Skeletal muscle satellite cell (primary cell): ENCODE measurements around the gene IZUMO4.
A peak's percentile ranks its signal among the peaks of the same experiment; 100 is the strongest.

Experiments
- H3K27me3 ChIP-seq: 2 replicates; pipeline ENCODE4 v1.7.0; 2013; ENCODE audit warnings: low read length; ENCODE audit not compliant: control insufficient read depth, insufficient read depth
- H3K36me3 ChIP-seq: 2 replicates; pipeline ENCODE4 v1.7.0; 2013; ENCODE audit warnings: mild to moderate bottlenecking, control low read depth, low read length; ENCODE audit not compliant: insufficient read depth
- H3K4me1 ChIP-seq: 2 replicates; pipeline ENCODE4 v1.7.0; 2013; ENCODE audit warnings: low read length; ENCODE audit not compliant: control insufficient read depth, insufficient read depth
- H3K4me2 ChIP-seq: 2 replicates; pipeline ENCODE4 v1.7.0; 2013; ENCODE audit warnings: mild to moderate bottlenecking, low read length
- H3K4me3 ChIP-seq: 2 replicates; pipeline ENCODE4 v1.7.0; 2013; ENCODE audit warnings: low read length
- H3K9ac ChIP-seq: 2 replicates; pipeline ENCODE4 v1.7.0; 2013; ENCODE audit warnings: mild to moderate bottlenecking, low read depth, low read length, moderate library complexity
- H3K9me3 ChIP-seq: replicated peaks from 2 replicates; pipeline ENCODE4 v1.7.0; 2013; ENCODE audit warnings: mild to moderate bottlenecking, control low read depth, low read length

The IZUMO4 gene

DNA sequence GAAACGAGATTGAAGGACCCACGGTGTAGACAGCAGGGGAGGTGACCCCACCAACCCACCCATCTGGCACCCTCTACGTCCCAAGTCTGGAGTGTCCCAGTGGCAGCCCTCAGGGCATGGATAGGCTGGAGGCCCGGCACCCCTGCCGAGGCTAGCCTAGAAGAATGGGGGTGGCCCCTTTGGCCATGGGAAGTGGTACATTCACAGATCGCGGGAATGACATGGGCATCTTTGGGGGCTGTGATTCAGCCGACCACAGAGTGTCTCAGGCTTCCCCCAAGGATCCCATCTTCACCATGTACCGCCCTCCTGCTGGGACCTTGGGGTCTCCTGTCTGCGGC, 34.4 kb upstream of the IZUMO4 start:
- H3K4me1 ChIP-seq, result peaks cover 46% of the 10 kb centered on the region
- H3K9ac ChIP-seq, result no peak overlapping the region

DNA sequence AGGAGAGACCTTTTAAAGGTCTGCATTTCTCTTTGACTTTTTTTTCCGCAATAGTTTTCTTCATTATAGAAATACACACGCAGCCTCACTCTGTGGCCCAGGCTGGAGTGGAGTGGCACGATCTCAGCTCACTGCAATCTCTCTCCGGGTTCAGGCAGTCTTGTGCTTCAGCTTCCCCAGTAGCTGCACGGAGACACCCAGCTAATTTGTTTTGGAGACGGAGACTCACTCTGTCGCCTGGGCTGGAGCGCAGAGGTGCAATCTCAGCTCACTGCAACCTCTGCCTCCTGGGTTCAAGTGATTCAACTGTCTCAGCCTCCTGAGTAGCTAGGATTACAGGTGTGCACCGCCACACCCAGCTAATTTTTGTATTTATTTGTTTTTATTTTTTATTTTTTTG, 33.9 kb upstream of the IZUMO4 start:
- Histone ChIP-seq H3K36me3 (no peaks in the 10 kb centered on the region), H3K4me3 (no peak overlapping the region), H3K4me1 (peaks cover 46% of the 10 kb centered on the region), H3K9ac (no peak overlapping the region), H3K4me2 (no peak overlapping the region), H3K27me3 (no peaks in the 10 kb centered on the region), H3K9me3 (no peaks in the 10 kb centered on the region)

More for the DNA sequence above, 34.4 kb upstream of the IZUMO4 start:
- H3K27me3 ChIP-seq, result no peaks in the 10 kb centered on the region
- no peaks in the 10 kb centered on the region for H3K36me3 ChIP-seq
- H3K4me2 ChIP-seq, result peak overlapping the region; percentile 93
- H3K4me3 ChIP-seq, result no peak overlapping the region
- no peaks in the 10 kb centered on the region for H3K9me3 ChIP-seq

DNA sequence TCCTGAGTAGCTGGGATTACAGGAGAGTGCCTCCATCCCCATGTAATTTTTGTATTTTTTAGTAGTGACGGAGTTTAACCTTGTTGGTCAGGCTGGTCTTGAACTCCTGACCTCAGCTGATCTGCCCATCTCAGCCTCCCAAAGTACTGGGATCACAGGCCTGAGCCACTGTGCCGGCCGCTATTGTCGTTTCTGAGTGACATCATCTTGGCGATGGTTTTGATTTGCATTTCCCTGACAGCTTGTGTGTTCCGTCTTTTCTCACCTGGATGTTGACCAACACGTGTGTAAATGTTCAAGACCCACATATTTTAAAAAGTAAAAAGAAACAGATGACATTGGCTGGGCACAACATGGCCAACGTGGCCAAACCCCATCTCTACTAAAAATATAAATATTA, 32.9 kb upstream of the IZUMO4 start:
- H3K4me3 ChIP-seq, result no peak overlapping the region
- no peaks in the 10 kb centered on the region for H3K36me3 ChIP-seq
- no peaks in the 10 kb centered on the region for H3K9me3 ChIP-seq
- H3K27me3 ChIP-seq, result no peaks in the 10 kb centered on the region
- peaks cover 43% of the 10 kb centered on the region for H3K4me1 ChIP-seq
- no peak overlapping the region for H3K4me2 ChIP-seq
- H3K9ac ChIP-seq, result no peak overlapping the region

DNA sequence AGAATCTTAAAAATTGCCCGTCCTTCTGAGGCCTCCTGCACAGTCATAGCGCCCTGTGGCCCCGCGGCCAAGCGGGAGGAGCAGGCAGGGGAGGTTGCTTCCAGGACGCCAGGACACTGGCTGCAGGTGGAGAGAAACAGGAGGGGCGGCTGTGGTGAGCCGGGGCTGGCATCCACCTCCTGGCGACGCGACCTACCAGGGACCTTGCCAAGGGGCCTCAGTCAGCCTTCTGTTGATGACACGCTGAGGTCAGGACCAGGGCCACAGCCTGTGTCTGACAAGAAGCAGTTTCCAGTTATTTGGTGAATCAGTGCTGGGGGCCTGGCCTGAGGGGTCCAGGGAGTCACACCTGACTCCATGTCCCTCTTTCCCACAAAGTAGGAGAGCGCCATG, 32.3 kb upstream of the IZUMO4 start:
- Histone ChIP-seq H3K4me3 (peak overlapping the region; percentile 11), H3K4me1 (peaks cover 37% of the 10 kb centered on the region), H3K9ac (peak overlapping the region; percentile 42), H3K4me2 (peak overlapping the region; percentile 65), H3K36me3 (no peaks in the 10 kb centered on the region), H3K9me3 (no peaks in the 10 kb centered on the region), H3K27me3 (no peaks in the 10 kb centered on the region)

DNA sequence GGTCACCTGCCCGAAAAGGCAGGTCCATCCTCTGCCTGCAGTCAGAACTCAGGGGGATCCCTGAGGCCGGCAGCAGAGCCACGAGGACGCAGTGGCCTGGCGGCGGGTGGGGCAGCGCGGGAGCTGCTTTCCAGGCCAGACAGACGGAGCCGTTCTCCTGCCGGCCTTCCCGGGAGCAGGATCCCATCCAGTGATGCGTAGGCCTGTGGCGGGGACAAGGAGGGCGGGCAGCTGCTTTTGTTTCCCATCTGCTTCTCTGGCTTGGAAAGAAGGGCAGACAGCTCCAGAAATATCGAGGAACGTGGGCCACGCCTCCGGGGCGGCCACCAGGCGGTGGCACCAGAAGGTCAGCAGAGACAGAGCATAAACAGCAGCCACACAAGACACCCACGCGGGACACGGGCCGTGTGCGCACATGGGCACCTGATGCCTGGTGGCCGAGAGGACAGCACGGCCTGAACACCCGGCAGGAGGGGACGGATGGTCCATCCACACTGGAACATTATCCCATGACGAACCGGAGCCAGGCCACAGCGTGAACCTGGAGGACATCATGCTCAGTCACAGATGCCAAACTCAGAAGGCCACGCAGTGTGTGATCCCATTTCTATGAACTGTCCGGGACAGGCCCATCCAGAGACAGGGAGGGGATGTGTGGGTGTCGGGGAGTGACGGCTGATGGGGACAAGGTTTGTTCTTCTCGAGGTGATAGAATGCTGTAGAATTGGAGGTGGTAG, 31.8 kb upstream of the IZUMO4 start:
- H3K9ac ChIP-seq, result peak overlapping the region; percentile 42

DNA sequence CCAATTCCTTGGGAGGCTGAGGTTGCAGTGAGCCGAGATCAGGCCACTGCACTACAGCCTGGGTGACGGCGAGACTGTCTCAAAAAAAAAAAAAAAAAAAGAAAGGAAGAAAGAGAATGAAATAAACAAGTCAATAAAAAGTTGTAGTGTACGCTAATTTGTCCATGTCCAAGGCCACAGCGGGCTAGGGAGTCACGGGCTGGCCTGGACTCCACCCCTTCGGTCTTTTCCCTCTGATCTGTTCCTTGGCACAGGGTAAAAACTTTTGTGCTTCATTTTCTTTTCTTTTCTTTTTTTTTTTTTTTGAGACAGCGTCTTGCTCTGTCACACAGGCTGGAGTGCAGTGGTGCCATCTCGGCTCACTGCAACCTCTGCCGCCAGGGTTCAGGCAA, 26.3 kb upstream of the IZUMO4 start:
- no peak overlapping the region for H3K9ac ChIP-seq
- H3K27me3 ChIP-seq, result no peaks in the 10 kb centered on the region
- H3K36me3 ChIP-seq, result peaks cover 32% of the 10 kb centered on the region
- H3K4me2 ChIP-seq, result no peak overlapping the region
- H3K4me3 ChIP-seq, result no peak overlapping the region
- no peaks in the 10 kb centered on the region for H3K9me3 ChIP-seq
- H3K4me1 ChIP-seq, result no peaks in the 10 kb centered on the region

More for the DNA sequence above, 31.8 kb upstream of the IZUMO4 start:
- H3K9me3 ChIP-seq, result no peaks in the 10 kb centered on the region
- peak overlapping the region; percentile 11 for H3K4me3 ChIP-seq
- H3K27me3 ChIP-seq, result no peaks in the 10 kb centered on the region
- H3K4me1 ChIP-seq, result peaks cover 32% of the 10 kb centered on the region
- peak overlapping the region; percentile 65 for H3K4me2 ChIP-seq
- no peaks in the 10 kb centered on the region for H3K36me3 ChIP-seq

DNA sequence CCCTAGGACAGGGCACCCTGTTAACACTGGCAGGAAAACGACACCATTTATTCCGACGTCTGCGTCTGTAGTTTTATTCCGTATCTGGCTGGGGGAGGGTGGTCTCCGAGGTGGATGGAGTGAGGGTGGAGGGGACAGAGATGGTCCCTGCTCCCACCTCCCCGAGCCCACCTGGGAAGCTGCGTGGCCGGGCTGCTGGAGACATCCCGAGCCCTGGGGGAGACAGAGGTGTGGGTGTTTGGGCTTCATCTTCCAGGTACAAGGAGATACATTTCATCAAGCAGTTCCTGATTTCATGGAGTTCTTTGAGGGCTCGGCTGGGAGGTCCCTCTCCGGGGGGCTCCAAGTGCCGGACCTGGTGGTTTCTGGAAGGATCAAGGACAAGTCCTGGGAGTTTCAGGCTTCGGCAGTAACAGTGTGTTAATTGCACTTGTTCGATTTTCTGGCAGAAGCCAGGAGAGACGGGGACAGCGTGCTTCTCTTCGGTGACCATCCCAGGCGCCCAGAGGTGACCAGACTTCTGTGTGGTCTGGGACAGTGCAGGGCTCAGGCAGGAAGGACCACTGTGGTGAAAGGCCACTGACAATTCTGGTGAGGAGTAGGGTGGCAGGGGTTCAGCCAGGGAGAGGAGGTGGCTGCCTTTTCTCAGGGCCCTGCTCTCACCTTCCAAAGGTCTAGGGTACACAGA, 25.6 kb upstream of the IZUMO4 start:
- H3K36me3 ChIP-seq, result peaks cover 34% of the 10 kb centered on the region
- no peak overlapping the region for H3K9ac ChIP-seq
- no peak overlapping the region for H3K4me2 ChIP-seq
- no peaks in the 10 kb centered on the region for H3K4me1 ChIP-seq
- no peaks in the 10 kb centered on the region for H3K9me3 ChIP-seq
- H3K4me3 ChIP-seq, result no peak overlapping the region
- H3K27me3 ChIP-seq, result no peaks in the 10 kb centered on the region

DNA sequence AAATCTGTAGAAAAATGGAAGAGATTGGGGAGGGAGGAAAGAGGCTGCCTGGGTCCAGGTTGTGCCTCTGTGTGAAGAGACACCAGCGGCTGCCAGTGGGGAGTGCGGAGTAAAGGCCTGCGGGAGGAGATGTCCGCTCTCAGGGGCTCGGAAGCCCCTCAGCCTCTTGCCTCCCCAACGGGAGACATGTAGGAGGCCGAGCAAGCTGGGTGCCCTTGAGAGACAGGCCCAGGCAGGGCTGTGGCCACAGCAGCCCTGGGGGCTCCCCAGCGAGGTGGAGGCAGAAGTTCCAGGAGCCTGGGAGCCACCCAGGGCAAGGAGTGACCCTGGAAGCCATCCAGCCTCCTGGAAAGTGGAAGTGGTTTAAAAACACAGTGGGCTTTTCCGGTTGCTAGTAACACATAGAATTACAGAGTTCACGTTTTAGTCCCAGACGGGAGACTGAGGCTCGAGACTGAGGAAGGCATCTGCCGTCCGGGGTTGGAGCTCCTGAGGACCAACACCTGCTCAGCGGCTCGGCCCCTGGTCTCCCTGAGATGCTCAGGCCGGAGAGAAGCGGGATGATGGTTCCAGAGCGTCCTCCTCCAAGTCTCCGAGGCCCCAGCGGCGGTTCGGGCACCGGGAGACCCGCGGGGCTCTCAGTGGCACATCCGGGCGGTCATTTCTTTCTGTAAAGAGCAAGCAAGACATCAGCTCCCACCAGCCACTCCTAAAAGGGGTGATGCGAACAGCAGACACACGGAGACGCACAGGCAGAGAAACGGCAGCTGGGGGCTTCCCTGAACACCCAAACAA, 23.8 kb upstream of the IZUMO4 start:
- H3K9ac ChIP-seq, result no peak overlapping the region
- no peak overlapping the region for H3K4me2 ChIP-seq
- H3K36me3 ChIP-seq, result peaks cover 49% of the 10 kb centered on the region
- no peaks in the 10 kb centered on the region for H3K9me3 ChIP-seq
- H3K4me3 ChIP-seq, result no peak overlapping the region
- no peaks in the 10 kb centered on the region for H3K27me3 ChIP-seq
- no peaks in the 10 kb centered on the region for H3K4me1 ChIP-seq

DNA sequence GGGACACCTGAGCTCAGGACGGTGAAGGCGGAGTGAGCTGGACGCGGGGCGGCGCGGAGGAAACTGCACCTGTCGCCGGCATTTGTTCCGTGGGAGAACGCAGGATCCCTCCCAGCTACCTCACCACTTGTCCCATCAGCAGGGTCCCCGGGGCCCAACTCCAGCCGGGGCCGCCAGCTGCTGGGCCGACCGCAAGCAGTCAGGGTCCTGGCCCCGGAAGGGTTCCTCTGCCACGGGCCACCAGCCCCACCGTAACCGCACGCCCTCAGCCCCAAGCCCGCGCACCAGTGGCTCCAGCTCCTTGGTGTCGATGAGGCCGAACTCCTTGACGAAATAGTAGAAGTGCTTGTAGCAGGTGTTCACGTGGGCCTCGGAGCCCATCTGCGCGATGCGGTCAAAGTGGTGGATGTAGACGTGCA, 20.2 kb upstream of the IZUMO4 start:
- no peak overlapping the region for H3K9ac ChIP-seq
- H3K9me3 ChIP-seq, result no peaks in the 10 kb centered on the region
- H3K4me3 ChIP-seq, result no peak overlapping the region
- no peaks in the 10 kb centered on the region for H3K4me1 ChIP-seq
- no peak overlapping the region for H3K4me2 ChIP-seq
- no peaks in the 10 kb centered on the region for H3K27me3 ChIP-seq
- peaks cover 70% of the 10 kb centered on the region for H3K36me3 ChIP-seq

DNA sequence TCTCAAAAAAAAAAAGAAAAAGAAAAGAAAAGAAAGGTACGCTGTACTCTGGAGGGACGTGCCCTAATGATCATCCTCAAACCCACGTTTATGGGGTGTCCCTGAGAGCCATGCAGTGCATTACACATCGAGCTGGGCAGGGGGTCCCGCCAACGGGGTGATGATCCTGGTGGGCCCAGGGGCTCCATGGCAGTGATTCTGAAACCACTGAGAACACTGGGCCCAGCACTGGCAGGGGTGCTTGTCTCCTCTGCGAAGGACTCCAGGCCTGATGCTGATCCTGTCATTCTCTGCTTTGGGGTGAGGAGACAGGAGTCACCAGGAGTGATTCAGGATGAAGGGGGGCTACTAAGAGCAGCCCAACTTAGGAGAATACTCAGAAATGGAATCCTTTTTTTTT, 19.3 kb upstream of the IZUMO4 start:
- Histone ChIP-seq H3K4me3 (no peak overlapping the region), H3K9me3 (no peaks in the 10 kb centered on the region), H3K9ac (no peak overlapping the region), H3K27me3 (no peaks in the 10 kb centered on the region), H3K4me1 (no peaks in the 10 kb centered on the region), H3K4me2 (no peak overlapping the region), H3K36me3 (peaks cover 72% of the 10 kb centered on the region)

DNA sequence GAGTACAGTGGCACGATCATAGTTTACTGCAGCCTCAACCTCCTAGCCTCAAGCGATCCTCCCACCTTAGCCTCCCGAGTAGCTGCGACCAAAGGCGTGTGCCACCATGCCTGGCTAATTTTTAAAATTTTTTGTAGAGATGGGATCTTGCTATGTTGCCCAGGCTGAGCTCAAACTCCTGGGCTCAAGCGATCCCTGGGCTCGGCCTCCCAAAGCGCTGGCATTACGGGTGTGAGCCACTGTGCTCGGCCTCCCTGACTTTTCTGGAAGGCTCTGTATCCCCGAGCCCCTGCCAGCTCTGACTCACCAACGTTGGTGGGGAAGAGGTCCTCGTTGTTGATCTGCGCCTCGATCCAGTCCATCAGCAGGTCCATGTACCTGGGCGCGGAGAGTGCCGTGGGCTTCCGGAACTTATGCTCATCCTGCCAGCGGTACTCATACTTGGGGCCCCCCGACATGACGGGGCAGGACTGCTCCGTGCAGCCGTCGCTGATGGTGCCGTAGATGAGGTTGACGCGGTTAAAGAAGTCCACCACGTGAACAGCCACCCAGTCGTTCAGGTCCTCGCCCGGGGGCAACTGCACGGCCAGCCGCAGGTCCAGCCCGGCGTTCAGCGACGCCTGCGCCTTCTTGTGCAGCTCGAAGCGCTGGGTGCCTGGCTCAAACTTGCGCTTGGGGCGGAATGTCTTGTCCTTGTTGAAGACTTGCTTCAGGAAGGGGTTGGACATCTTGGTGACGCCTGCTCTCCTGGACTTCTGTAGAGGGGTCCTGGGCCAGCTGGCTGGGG, 18.7 kb upstream of the IZUMO4 start:
- no peak overlapping the region for H3K4me2 ChIP-seq
- no peak overlapping the region for H3K9ac ChIP-seq
- H3K4me1 ChIP-seq, result no peaks in the 10 kb centered on the region
- H3K9me3 ChIP-seq, result no peaks in the 10 kb centered on the region
- H3K36me3 ChIP-seq, result peaks cover 71% of the 10 kb centered on the region
- H3K27me3 ChIP-seq, result no peaks in the 10 kb centered on the region
- H3K4me3 ChIP-seq, result no peak overlapping the region
